ENCODE results near the gene C9. TPM values are rescaled to one million over a fixed set of nuclear protein-coding genes. Genes with fewer than 3 reads are reported as not detected.

The C9 gene
- polyA plus RNA-seq, 1 experiment, result not detected

- no peak for TF ChIP-seq CTCF (IDR thresholded peaks at IDR 0.05; ENCODE audit: insufficient read depth, low read depth, low read length)
- H3K27me3 ChIP-seq (ENCODE audit: control insufficient read depth, insufficient read depth, low read length), result peaks cover 3% of the 10 kb centered on the region
- CTCF ChIA-PET, result no interaction called here
- no peaks in the 10 kb centered on the region for H3K36me3 ChIP-seq (ENCODE audit: control insufficient read depth, insufficient read depth, low read length)
- H3K4me3 ChIP-seq (ENCODE audit: low read depth, low read length), result no peak overlapping the region
- POLR2A ChIA-PET, result no interaction called here
- no peak for DNase-seq (ENCODE audit: low read depth)
Measured at GRCh38 chr5:39352170-39352569, 12.1 kb downstream of the C9 start.

DNA sequence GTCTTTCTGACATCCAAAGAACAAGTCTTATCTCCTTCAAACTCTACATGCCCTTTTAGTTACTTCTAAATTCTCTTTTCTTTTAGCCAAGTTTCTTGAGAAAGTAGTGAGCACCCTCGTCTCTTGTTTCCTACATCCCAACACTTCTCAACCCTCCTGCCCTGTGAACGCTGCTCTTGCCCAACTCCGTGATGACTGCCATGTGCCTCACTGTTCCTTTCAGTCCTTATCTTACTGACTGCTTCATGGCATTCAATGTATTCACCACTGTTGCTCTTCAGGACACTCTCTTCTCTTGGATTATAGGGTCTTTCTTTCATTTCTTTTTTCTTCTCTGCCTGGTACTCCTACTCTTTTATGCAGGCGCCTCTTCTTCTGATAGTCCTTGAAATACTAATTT is 14.8 kb downstream of the C9 start:
- CTCF ChIA-PET, result no interaction called here
- Histone ChIP-seq H3K36me3 (ENCODE audit: control insufficient read depth, insufficient read depth, low read length) (no peaks in the 10 kb centered on the region), H3K27me3 (ENCODE audit: control insufficient read depth, insufficient read depth, low read length) (peaks cover 3% of the 10 kb centered on the region), H3K4me3 (ENCODE audit: low read depth, low read length) (no peak overlapping the region)
- no peak for TF ChIP-seq CTCF (IDR thresholded peaks at IDR 0.05; ENCODE audit: insufficient read depth, low read depth, low read length)
- DNase-seq (ENCODE audit: low read depth), result no peak
- POLR2A ChIA-PET, result no interaction called here

DNA sequence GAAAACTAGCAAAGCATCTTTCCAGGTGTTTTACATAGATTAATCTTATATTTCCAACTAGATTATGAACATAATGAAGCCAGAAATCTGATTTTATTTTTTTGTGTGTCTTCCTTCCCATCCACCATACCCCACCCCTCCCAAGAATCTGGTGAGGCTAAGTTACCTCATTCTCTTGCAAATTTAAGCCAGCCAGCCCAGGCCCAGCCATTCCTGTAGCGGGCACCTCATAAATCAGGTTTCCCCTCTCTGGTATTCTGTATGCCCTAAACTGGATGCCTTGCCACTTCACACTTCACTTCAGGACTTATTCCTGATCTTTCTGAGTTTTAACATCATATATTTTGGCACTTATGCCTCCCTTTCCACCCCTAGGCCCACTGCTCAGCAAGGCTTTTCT is 21.8 kb downstream of the C9 start:
- CTCF ChIA-PET, result no interaction called here

DNA sequence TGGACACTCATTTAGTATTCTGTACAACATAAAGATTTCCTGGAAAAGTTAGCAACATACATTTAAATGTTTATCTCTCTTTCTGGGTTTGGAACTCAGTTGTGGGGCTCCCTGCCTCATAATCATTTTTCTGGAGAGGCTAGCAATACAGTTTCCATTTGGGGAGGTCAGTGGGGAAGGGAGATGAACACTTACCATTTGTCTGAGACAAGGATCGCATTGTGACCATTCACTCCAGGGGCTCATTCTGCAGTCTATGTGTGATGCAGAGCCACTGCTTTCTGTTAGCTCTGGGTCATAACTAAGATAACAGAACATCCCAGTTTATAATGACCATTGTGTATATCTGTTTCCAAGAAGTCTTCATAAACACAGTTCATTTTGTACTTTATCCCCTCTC is 22.4 kb downstream of the C9 start:
- no peak for TF ChIP-seq CTCF (IDR thresholded peaks at IDR 0.05; ENCODE audit: insufficient read depth, low read depth, low read length)
- ChIA-PET POLR2A (no interaction called here), CTCF (no interaction called here)
- H3K4me3 ChIP-seq (ENCODE audit: low read depth, low read length), result no peak overlapping the region
- H3K27me3 ChIP-seq (ENCODE audit: control insufficient read depth, insufficient read depth, low read length), result peaks cover 2% of the 10 kb centered on the region; the same call in 1 of the 2 replicates
- no peak for DNase-seq (ENCODE audit: low read depth)
- H3K36me3 ChIP-seq (ENCODE audit: control insufficient read depth, insufficient read depth, low read length), result no peaks in the 10 kb centered on the region

More for the DNA sequence above, 21.8 kb downstream of the C9 start:
- POLR2A ChIA-PET, result no interaction called here
- Histone ChIP-seq H3K27me3 (ENCODE audit: control insufficient read depth, insufficient read depth, low read length) (peaks cover under 1% of the 10 kb centered on the region; the same call in 1 of the 2 replicates), H3K4me3 (ENCODE audit: low read depth, low read length) (no peak overlapping the region), H3K36me3 (ENCODE audit: control insufficient read depth, insufficient read depth, low read length) (no peaks in the 10 kb centered on the region)
- TF ChIP-seq CTCF (IDR thresholded peaks at IDR 0.05; ENCODE audit: insufficient read depth, low read depth, low read length), result no peak
- DNase-seq (ENCODE audit: low read depth), result no peak

- POLR2A ChIA-PET, result no interaction called here
- Histone ChIP-seq H3K27me3 (ENCODE audit: control insufficient read depth, insufficient read depth, low read length) (peaks cover 2% of the 10 kb centered on the region; the same call in 1 of the 2 replicates), H3K36me3 (ENCODE audit: control insufficient read depth, insufficient read depth, low read length) (no peaks in the 10 kb centered on the region), H3K4me3 (ENCODE audit: low read depth, low read length) (no peak overlapping the region)
- DNase-seq (ENCODE audit: low read depth), result no peak
- TF ChIP-seq CTCF (IDR thresholded peaks at IDR 0.05; ENCODE audit: insufficient read depth, low read depth, low read length), result no peak
- CTCF ChIA-PET, result interaction anchor here (0.6 kb wide), 1 partner anchor 255 kb away, joined by 3 read pairs; no protein-coding TSS in a partner anchor
Measured at GRCh38 chr5:39340506-39340905, 23.8 kb downstream of the C9 start.
